H9 (cell line): Measurements from ENCODE around the gene MST1R. TPM values are rescaled to one million over a fixed set of nuclear protein-coding genes. Genes with fewer than 3 reads are reported as not detected.
"Not testable (repeated sequence)": the region's sequence is repeated elsewhere in the genome, so short reads cannot be mapped to it uniquely, and the experiment has no call there.

Experiments used
- DNase-seq: peaks from one replicate; pipeline ENCODE4 v3.0.0-alpha.2; 2017
- H2AFZ ChIP-seq: one replicate; pipeline ENCODE4 v1.6.1; 2013; ENCODE audit warnings: mild to moderate bottlenecking, low read length, control low read depth, moderate library complexity
- H2AK5ac ChIP-seq: 2 replicates; pipeline ENCODE4 v1.6.1; 2013; ENCODE audit warnings: low read length, control low read depth, mixed read lengths; ENCODE audit not compliant: insufficient read length
- H2BK120ac ChIP-seq: one replicate; pipeline ENCODE4 v1.6.1; 2013; ENCODE audit warnings: low read depth, mild to moderate bottlenecking, low read length, control low read depth, inconsistent platforms; ENCODE audit not compliant: poor library complexity, severe bottlenecking
- H2BK12ac ChIP-seq: 2 replicates; pipeline ENCODE4 v1.6.1; 2013; ENCODE audit warnings: low read length, control low read depth, mixed read lengths, low read depth; ENCODE audit not compliant: insufficient read length
- H2BK15ac ChIP-seq: 2 replicates; pipeline ENCODE4 v1.6.1; 2013; ENCODE audit warnings: low read depth, low read length, control low read depth
- H2BK20ac ChIP-seq: one replicate; pipeline ENCODE4 v1.6.1; 2013; ENCODE audit warnings: low read depth, mild to moderate bottlenecking, low read length, control low read depth, inconsistent platforms; ENCODE audit not compliant: poor library complexity, severe bottlenecking
- H2BK5ac ChIP-seq: 2 replicates; pipeline ENCODE4 v1.6.1; 2013; ENCODE audit warnings: low read length, control low read depth, mixed read lengths; ENCODE audit not compliant: insufficient read length
- H3K14ac ChIP-seq: 2 replicates; pipeline ENCODE4 v1.6.1; 2013; ENCODE audit warnings: low read length, control low read depth; ENCODE audit not compliant: insufficient read depth
- H3K18ac ChIP-seq: 2 replicates; pipeline ENCODE4 v1.6.1; 2013; ENCODE audit warnings: low read depth, mild to moderate bottlenecking, mixed read lengths, low read length, control low read depth; ENCODE audit not compliant: insufficient read length
- H3K23ac ChIP-seq: 2 replicates; pipeline ENCODE4 v1.6.1; 2013; ENCODE audit warnings: low read length, control low read depth, mixed read lengths, low read depth; ENCODE audit not compliant: insufficient read length
- H3K23me2 ChIP-seq: 2 replicates; pipeline ENCODE4 v1.6.1; 2013; ENCODE audit warnings: low read depth, mild to moderate bottlenecking, mixed read lengths, low read length, control low read depth; ENCODE audit not compliant: insufficient read length, poor library complexity, severe bottlenecking
- H3K27ac ChIP-seq: 2 replicates; pipeline ENCODE4 v1.5.1; 2013; ENCODE audit warnings: low read length, control low read depth, mixed read lengths, low read depth; ENCODE audit not compliant: insufficient read length
- H3K27me3 ChIP-seq: 2 replicates; pipeline ENCODE4 v1.6.1; 2013; ENCODE audit warnings: low read length, control low read depth, inconsistent platforms; ENCODE audit not compliant: insufficient read depth
- H3K4ac ChIP-seq: 2 replicates; pipeline ENCODE4 v1.6.1; 2013; ENCODE audit warnings: low read depth, mild to moderate bottlenecking, control low read depth, inconsistent platforms, low read length, moderate library complexity
- H3K4me1 ChIP-seq: 2 replicates; pipeline ENCODE4 v1.6.1; 2013; ENCODE audit warnings: low read length, control low read depth, inconsistent platforms; ENCODE audit not compliant: insufficient read depth
- H3K4me2 ChIP-seq: 2 replicates; pipeline ENCODE4 v1.6.1; 2013; ENCODE audit warnings: low read length, control low read depth, mixed read lengths; ENCODE audit not compliant: insufficient read length, insufficient read depth
- H3K56ac ChIP-seq: 2 replicates; pipeline ENCODE4 v1.6.1; 2013; ENCODE audit warnings: low read depth, mild to moderate bottlenecking, mixed read lengths, low read length, control low read depth; ENCODE audit not compliant: insufficient read length
- H3K79me1 ChIP-seq: 2 replicates; pipeline ENCODE4 v1.6.1; 2013; ENCODE audit warnings: low read depth, mild to moderate bottlenecking, moderate library complexity, low read length, control low read depth, inconsistent platforms; ENCODE audit not compliant: insufficient read depth, poor library complexity, severe bottlenecking
- H3K79me2 ChIP-seq: 2 replicates; pipeline ENCODE4 v1.6.1; 2013; ENCODE audit warnings: low read length, control low read depth, inconsistent platforms; ENCODE audit not compliant: insufficient read depth
- H3K9ac ChIP-seq: 2 replicates; pipeline ENCODE4 v1.6.1; 2013; ENCODE audit warnings: low read length, control low read depth, mixed read lengths; ENCODE audit not compliant: insufficient read length; ENCODE audit errors: extremely low read depth
- H3K9me3 ChIP-seq: one replicate; pipeline ENCODE4 v1.6.1; 2013; ENCODE audit warnings: low read depth, low read length, inconsistent platforms; ENCODE audit not compliant: control insufficient read depth
- H3T11ph ChIP-seq: one replicate; pipeline ENCODE4 v1.6.1; 2013; ENCODE audit warnings: mild to moderate bottlenecking, low read length, control low read depth, inconsistent platforms
- H4K20me1 ChIP-seq: one replicate; pipeline ENCODE4 v1.6.1; 2013; ENCODE audit not compliant: control insufficient read depth, insufficient read length, insufficient read depth
- H4K5ac ChIP-seq: 2 replicates; pipeline ENCODE4 v1.6.1; 2013; ENCODE audit warnings: low read depth, mild to moderate bottlenecking, mixed read lengths, low read length, control low read depth; ENCODE audit not compliant: insufficient read length
- H4K8ac ChIP-seq: replicated peaks from 2 replicates; pipeline ENCODE4 v1.6.1; 2013; ENCODE audit warnings: low read length, control low read depth, mixed read lengths, low read depth; ENCODE audit not compliant: insufficient read length
- H4K91ac ChIP-seq: 2 replicates; pipeline ENCODE4 v1.6.1; 2013; ENCODE audit warnings: low read depth, mild to moderate bottlenecking, moderate library complexity, mixed read lengths, low read length, control low read depth; ENCODE audit not compliant: insufficient read length
- H3K27ac Mint-ChIP-seq, 3 experiments: 2 replicates in 2 of 3; 3 replicates in 1 of 3; pipeline ENCODE4 v1.8.0; 2020 to 2021; ENCODE audit warnings: mixed read lengths in 3 of 3, mild to moderate bottlenecking in 1 of 3, moderate library complexity in 1 of 3
- H3K27me3 Mint-ChIP-seq: 2 replicates; pipeline ENCODE4 v1.8.0; 2021; ENCODE audit warnings: low read depth, mild to moderate bottlenecking, moderate library complexity, mixed read lengths
- H3K36me3 Mint-ChIP-seq, 3 experiments: 2 replicates in 2 of 3; 3 replicates in 1 of 3; pipeline ENCODE4 v1.8.0; 2020 to 2021; ENCODE audit warnings: low read depth in 3 of 3, mixed read lengths in 3 of 3; ENCODE audit not compliant: insufficient read depth in 1 of 3
- H3K4me1 Mint-ChIP-seq, 2 experiments: 2 replicates each; pipeline ENCODE4 v1.8.0; 2020; ENCODE audit warnings: mixed read lengths in 2 of 2
- H3K4me3 Mint-ChIP-seq, 2 experiments: 2 replicates in 1 of 2; 3 replicates in 1 of 2; pipeline ENCODE4 v1.8.0; 2020 to 2021; ENCODE audit warnings: mild to moderate bottlenecking in 2 of 2, mixed read lengths in 2 of 2, moderate library complexity in 1 of 2
- H3K9me3 Mint-ChIP-seq, 2 experiments: 2 replicates in 1 of 2; 3 replicates in 1 of 2; pipeline ENCODE4 v1.8.0; 2020; ENCODE audit warnings: mild to moderate bottlenecking in 2 of 2, mixed read lengths in 2 of 2, moderate library complexity in 1 of 2
- WGBS: extraction: QIAGEN DNeasy Blood & Tissue Kit; methylation state at CpG from one replicate; pipeline ENCODE4 v1.1.7; 2013; ENCODE audit warnings: missing lambda C conversion rate, low lambda C conversion rate, mixed read lengths; ENCODE audit not compliant: insufficient read length; ENCODE audit errors: extremely low coverage; 5-methylcytosine and 5-hydroxymethylcytosine counted together
- total RNA-seq: library from RNA; stranded (reverse); gene quantifications from 2 replicates; pipeline ENCODE4 v1.2.1, GENCODE V29; 2021
- TF ChIP-seq, protein P1 (sequence below): fragments of 200-600 bp; sonication (generic); conservative IDR thresholded peaks from 3 replicates; pipeline ENCODE4 v1.8.0; 2021; ENCODE audit warnings: antibody characterized with exemption, mild to moderate bottlenecking

Gene MST1R
- total RNA-seq, 1 experiment from 2014 or later, result 4.9 TPM

DNA sequence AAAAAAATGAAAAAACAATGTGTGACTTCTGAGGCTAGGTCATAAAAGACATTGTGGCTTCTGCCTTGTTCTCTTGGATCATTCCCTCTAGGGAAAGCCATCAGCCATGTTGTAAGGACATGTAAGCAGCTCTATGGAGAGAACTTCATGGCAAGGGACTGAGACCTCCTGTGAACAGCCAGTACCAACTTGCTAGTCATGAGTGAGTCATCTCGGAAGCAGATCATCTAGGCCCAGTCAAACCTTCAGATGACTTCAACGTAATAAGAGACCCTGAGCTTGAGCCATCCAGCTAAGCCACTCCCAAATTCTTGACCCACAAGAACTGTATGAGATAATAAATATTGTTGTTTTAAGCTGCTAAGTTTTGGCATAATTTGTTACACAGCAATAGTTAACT, 21.0 kb upstream of the MST1R start:
- Histone ChIP-seq H3K9ac (no peak overlapping the region), H4K20me1 (no peaks in the 10 kb centered on the region), H3K9me3 (no peaks in the 10 kb centered on the region), H2BK15ac (no peak overlapping the region), H3K4me1 (no peaks in the 10 kb centered on the region), H3K23ac (no peak overlapping the region), H3K4me2 (no peak overlapping the region), H3K27me3 (no peaks in the 10 kb centered on the region), H3K18ac (no peak overlapping the region), H2BK120ac (no peak overlapping the region), H3K14ac (no peak overlapping the region), H4K8ac (no peak overlapping the region), H3K56ac (no peak overlapping the region), H3K4ac (no peak overlapping the region), H4K91ac (no peak overlapping the region), H2BK5ac (no peak overlapping the region), H3K23me2 (peaks cover 2% of the 10 kb centered on the region), H3T11ph (no peak overlapping the region), H3K79me1 (no peaks in the 10 kb centered on the region), H4K5ac (no peak overlapping the region), H2BK20ac (no peak overlapping the region), H3K79me2 (no peaks in the 10 kb centered on the region), H2AK5ac (no peak overlapping the region), H3K27ac (no peak overlapping the region), H2BK12ac (no peak overlapping the region), H2AFZ (no peak overlapping the region)
- Mint-ChIP-seq H3K9me3 (no peaks in the 10 kb centered on the region), H3K27ac (peak overlapping the region in 1 of 3 experiments; percentile 70; a peak in 2 of 7 replicates), H3K27me3 (no peaks in the 10 kb centered on the region), H3K4me3 (no peak overlapping the region), H3K36me3 (no peaks in the 10 kb centered on the region), H3K4me1 (peaks cover 3 to 7% of the 10 kb centered on the region in 2 experiments; a peak in 3 of 4 replicates)
- TF ChIP-seq, protein P1, sequence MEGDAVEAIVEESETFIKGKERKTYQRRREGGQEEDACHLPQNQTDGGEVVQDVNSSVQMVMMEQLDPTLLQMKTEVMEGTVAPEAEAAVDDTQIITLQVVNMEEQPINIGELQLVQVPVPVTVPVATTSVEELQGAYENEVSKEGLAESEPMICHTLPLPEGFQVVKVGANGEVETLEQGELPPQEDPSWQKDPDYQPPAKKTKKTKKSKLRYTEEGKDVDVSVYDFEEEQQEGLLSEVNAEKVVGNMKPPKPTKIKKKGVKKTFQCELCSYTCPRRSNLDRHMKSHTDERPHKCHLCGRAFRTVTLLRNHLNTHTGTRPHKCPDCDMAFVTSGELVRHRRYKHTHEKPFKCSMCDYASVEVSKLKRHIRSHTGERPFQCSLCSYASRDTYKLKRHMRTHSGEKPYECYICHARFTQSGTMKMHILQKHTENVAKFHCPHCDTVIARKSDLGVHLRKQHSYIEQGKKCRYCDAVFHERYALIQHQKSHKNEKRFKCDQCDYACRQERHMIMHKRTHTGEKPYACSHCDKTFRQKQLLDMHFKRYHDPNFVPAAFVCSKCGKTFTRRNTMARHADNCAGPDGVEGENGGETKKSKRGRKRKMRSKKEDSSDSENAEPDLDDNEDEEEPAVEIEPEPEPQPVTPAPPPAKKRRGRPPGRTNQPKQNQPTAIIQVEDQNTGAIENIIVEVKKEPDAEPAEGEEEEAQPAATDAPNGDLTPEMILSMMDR, result no peak
- DNase-seq, result no peak
- no CpG with 5 or more reads among the region's 2 CpGs for WGBS

DNA sequence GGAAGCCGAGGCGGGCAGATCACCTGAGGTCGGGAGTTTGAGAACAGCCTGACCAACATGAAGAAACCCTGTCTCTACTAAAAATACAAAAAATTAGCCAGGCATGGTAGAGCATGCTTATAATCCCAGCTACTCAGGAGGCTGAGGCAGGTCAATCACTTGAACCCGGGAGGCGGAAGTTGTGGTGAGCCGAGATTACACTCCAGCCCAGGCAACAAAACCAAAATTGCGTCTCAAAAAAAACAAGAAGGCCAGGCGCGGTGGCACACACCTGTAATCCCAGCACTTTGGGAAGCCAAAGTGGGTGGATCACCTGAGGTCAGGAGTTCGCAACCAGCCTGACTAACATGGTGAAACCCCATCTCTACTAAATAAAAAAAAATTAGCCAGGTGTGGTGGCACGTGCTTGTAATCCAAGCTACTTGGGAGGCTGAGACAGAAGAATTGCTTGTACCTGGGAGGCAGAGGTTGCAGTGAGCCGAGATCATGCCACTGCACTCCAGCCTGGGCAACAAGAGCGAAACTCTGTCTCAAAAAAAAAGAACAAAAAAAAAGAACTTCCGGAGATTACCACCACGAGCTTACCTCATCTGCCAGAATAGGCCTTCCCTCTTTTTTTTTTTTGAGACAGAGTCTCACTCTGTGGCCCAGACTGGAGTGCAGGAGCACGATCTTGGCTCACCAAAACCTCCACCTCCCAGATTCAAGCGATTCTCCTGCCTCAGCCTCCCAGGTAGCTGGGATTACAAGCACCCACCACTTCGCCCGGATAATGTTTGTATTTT, 14.3 kb upstream of the MST1R start:
- not testable (repeated sequence) for H3K4me3 Mint-ChIP-seq, H3K23me2 ChIP-seq

More for the DNA sequence above, 14.3 kb upstream of the MST1R start:
- not testable (repeated sequence) for H3K4me1 ChIP-seq, H3K27me3 ChIP-seq, DNase-seq, H2BK12ac ChIP-seq, H3K9me3 Mint-ChIP-seq, H3K36me3 Mint-ChIP-seq, H3K23ac ChIP-seq, H3K9ac ChIP-seq, H4K8ac ChIP-seq, H4K5ac ChIP-seq, H2AK5ac ChIP-seq, H3K27ac ChIP-seq, H3K4me2 ChIP-seq, H2BK20ac ChIP-seq, H3K79me1 ChIP-seq, H3K18ac ChIP-seq, H2BK5ac ChIP-seq, H3K27ac Mint-ChIP-seq, H2BK120ac ChIP-seq, H3K27me3 Mint-ChIP-seq, H3K56ac ChIP-seq, H3T11ph ChIP-seq, H3K14ac ChIP-seq, H3K9me3 ChIP-seq, H3K79me2 ChIP-seq, H3K4me1 Mint-ChIP-seq, H4K91ac ChIP-seq, H2BK15ac ChIP-seq, H2AFZ ChIP-seq, H3K4ac ChIP-seq, H4K20me1 ChIP-seq
- no CpG with 5 or more reads among the region's 19 CpGs for WGBS
